Measurements from ENCODE around the gene SEPTIN3. TPM values are rescaled to one million over a fixed set of nuclear protein-coding genes. Genes with fewer than 3 reads are reported as not detected.

Gene SEPTIN3
- total RNA-seq, 1 donor from 2014 or later, result 8.8 TPM

GRCh38 chr22:41991111-41991510 is 21.9 kb downstream of the SEPTIN3 start:
- H3K36me3 Mint-ChIP-seq, result peaks cover 4% of the 10 kb centered on the region
- H3K4me3 Mint-ChIP-seq, result no peak overlapping the region
- no peak for DNase-seq (ENCODE audit: low spot score in 2 of 2, unreplicated experiment in 2 of 2)
- no peaks in the 10 kb centered on the region for H3K9me3 Mint-ChIP-seq
- TF ChIP-seq CTCF (IDR thresholded peaks at IDR 0.05; ENCODE audit: unreplicated experiment), result no peak
- no peak overlapping the region for H3K27ac Mint-ChIP-seq
- no peaks in the 10 kb centered on the region for H3K4me1 Mint-ChIP-seq
- peaks cover 2% of the 10 kb centered on the region for H3K27me3 Mint-ChIP-seq (ENCODE audit: low read depth)

- Mint-ChIP-seq H3K9me3 (no peaks in the 10 kb centered on the region), H3K4me3 (no peak overlapping the region), H3K27ac (no peak overlapping the region), H3K36me3 (peaks cover 4% of the 10 kb centered on the region), H3K27me3 (ENCODE audit: low read depth) (peaks cover 9% of the 10 kb centered on the region), H3K4me1 (no peaks in the 10 kb centered on the region)
- no peak for DNase-seq (ENCODE audit: low spot score in 2 of 2, unreplicated experiment in 2 of 2)
- no peak for TF ChIP-seq CTCF (IDR thresholded peaks at IDR 0.05; ENCODE audit: unreplicated experiment)
Measured at GRCh38 chr22:41992496-41992895, 23.3 kb downstream of the SEPTIN3 start.

DNA sequence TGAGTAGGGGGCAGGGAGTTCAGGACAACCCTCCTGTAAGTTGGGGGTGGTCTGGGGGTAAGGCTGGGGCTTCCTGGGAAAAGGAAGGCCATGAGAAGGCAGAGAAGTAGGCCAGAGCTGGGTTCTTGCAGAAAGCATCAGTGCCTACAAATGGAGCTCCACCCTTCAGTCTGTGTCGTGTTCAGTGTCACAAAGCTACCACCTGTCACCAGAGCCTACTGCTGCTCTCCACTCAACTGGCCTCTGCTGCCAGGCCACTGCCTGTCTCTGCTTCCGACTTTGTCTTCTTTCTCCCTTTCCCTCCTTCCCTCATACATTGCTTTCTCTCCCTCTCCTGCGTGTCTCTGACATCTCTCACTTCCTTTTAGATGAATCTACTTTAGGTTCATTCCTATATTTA is 26.0 kb downstream of the SEPTIN3 start:
- Mint-ChIP-seq H3K27me3 (ENCODE audit: low read depth) (peaks cover 22% of the 10 kb centered on the region), H3K4me1 (no peaks in the 10 kb centered on the region), H3K4me3 (no peak overlapping the region), H3K9me3 (no peaks in the 10 kb centered on the region), H3K27ac (no peak overlapping the region), H3K36me3 (peaks cover 4% of the 10 kb centered on the region)
- no peak for TF ChIP-seq CTCF (IDR thresholded peaks at IDR 0.05; ENCODE audit: unreplicated experiment)
- DNase-seq (ENCODE audit: low spot score in 2 of 2, unreplicated experiment in 2 of 2), result no peak

- no peaks in the 10 kb centered on the region for H3K4me1 Mint-ChIP-seq
- H3K4me3 Mint-ChIP-seq, result no peak overlapping the region
- H3K9me3 Mint-ChIP-seq, result no peaks in the 10 kb centered on the region
- TF ChIP-seq CTCF (IDR thresholded peaks at IDR 0.05; ENCODE audit: unreplicated experiment), result no peak
- peaks cover 4% of the 10 kb centered on the region for H3K36me3 Mint-ChIP-seq
- H3K27me3 Mint-ChIP-seq (ENCODE audit: low read depth), result peaks cover 36% of the 10 kb centered on the region
- H3K27ac Mint-ChIP-seq, result no peak overlapping the region
- DNase-seq (ENCODE audit: low spot score in 2 of 2, unreplicated experiment in 2 of 2), result no peak
Measured at GRCh38 chr22:41996826-41997225, 27.6 kb downstream of the SEPTIN3 start.

DNA sequence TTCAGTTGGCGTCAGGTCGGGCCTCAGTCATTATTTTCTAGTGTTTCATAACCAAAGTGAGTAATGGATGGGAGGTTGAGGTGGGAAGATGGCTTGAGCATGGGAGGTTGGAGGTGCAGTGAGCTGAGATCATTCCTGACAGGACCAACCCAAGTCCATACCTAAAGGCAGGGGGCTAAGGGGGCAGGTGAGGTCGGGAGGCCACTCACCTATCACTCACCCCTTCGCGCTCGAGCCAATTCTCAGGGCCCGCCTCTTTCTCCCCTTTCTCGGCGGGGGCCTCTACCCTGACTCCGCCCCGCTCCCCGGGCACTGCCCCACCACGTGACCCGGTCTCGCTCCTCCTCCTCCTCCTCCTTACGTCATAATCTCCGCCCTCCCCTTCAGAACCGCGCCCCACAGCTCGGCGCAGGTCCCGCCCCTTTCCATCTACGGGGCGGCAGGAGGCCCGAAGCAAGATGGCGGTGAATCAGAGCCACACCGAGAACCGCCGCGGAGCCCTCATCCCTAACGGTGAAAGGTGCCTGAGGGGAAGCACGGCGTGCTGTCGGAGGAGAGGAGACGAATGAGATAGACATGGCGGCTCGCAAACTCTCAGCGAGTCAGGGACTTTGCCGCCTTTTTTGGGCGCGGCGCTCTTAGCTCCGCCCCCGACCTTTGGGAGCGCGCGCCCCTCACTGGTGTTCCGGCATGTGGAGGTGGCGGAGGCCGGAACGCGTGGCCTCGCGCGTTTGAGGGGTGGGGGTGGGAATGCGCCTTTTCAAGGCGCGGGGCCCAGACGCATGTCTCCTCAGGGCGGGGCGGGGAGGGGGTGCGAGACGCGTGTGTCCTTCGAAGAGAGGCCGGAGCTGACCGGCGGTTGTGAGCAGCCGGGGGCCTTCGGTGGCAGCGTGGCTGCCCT is 29.4 kb downstream of the SEPTIN3 start, which contains the start of gene WBP2NL:
WBP2NL (plus strand) TSS at position 428 of the 901 bp plus-strand sequence; CDS start at position 459, 31 bp downstream.
- H3K27ac Mint-ChIP-seq, result no peak within 1 kb of the TSS
- H3K4me1 Mint-ChIP-seq, result no peaks in the 10 kb centered on the region
- H3K9me3 Mint-ChIP-seq, result no peaks in the 10 kb centered on the region
- no peak for DNase-seq (ENCODE audit: low spot score in 2 of 2, unreplicated experiment in 2 of 2)
- no peaks in the 10 kb centered on the region for H3K36me3 Mint-ChIP-seq
- peaks cover 47% of the 10 kb centered on the region for H3K27me3 Mint-ChIP-seq (ENCODE audit: low read depth)
- no peak for TF ChIP-seq CTCF (IDR thresholded peaks at IDR 0.05; ENCODE audit: unreplicated experiment)
- no peak within 1 kb of the TSS for H3K4me3 Mint-ChIP-seq
